Left cardiac atrium (tissue), 4 donors: ENCODE measurements around the gene PIGV. TPM values are rescaled to one million over a fixed set of nuclear protein-coding genes. Genes with fewer than 3 reads are reported as not detected.
"Not testable (repeated sequence)": the region's sequence is repeated elsewhere in the genome, so short reads cannot be mapped to it uniquely, and the experiment has no call there.

Experiments
- ATAC-seq, 2 donors: fragments of 200-7000 bp; cut with Tn5 transposase; one replicate each; pipeline ENCODE4 v1.9.1; 2020; ENCODE audit warnings: mild to moderate bottlenecking in 2 of 2, moderate library complexity in 2 of 2
- DNase-seq: peaks from one replicate; pipeline ENCODE4 v3.0.0-alpha.2; 2020
- intact Hi-C, 2 donors: fragments of 100-400 bp; cut with DNase I; formaldehyde crosslinking; loops; one replicate each; pipeline versions ENCODE4 v1.14.1 to v1.15.1; 2022 to 2023
- total RNA-seq, 2 donors: library from RNA; stranded (reverse); fragmentation: NEBNext Ultra II Directional; extraction: Animal tissue kit (Norgen Biotek cat#: 25700); gene quantifications; one replicate each; pipeline ENCODE4 v1.2.1, GENCODE V29; 2021
- donor health status: DM: no; HTN: yes; CAD: no.
- donor health status: DM: no; HTN: yes; CAD: no; lungs with severe emphysema.
- donor health status: DM: yes; HTN: yes; CAD: no.
- donor health status: Dilated cardiomyopathy.

Gene PIGV
- total RNA-seq, 2 donors from 2014 or later = 6.1 to 6.7 TPM

- no peak for DNase-seq
- no peak for ATAC-seq
- intact Hi-C loops = no loop called here
Observed at GRCh38 chr1:26824731-26825130, 37.0 kb downstream of the PIGV start.

GRCh38 chr1:26826261-26827105 lies 38.7 kb downstream of the PIGV start, which contains the start of gene ZDHHC18:
ZDHHC18 (plus strand) TSS chr1:26826688; CDS start chr1:26826805, 117 bp downstream.
- peak; percentile 82 to 92 for ATAC-seq
- peak; percentile 75 for DNase-seq
- intact Hi-C loops = no loop called here

DNA sequence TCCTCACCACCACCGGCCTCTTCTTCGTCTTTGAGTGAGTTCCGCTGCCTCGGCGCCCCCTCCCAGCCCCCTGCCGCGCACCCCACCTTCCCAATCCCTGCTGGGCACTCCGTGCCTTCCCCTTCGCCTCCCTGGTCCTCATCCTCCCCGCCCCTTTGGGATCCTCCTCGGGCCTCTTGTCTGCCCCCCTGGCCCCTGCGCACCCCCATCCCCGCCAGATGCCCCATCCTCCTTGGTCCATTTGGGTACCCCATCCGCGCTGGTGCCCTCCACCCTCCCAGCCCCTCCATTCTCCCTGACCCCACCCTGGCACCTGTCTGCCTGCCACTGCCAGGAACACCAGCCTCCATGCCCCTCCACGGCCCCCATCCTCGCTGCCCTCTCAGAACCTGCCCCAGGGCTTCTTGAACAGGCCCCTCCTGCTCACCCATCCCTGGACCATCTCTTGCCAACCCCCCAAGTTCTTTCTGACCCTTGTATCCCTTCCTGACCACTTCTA lies 39.4 kb downstream of the PIGV start:
- DNase-seq (no peak), ATAC-seq (peak in 1 of 2 donors; percentile 2)
- intact Hi-C loops = no loop called here

DNA sequence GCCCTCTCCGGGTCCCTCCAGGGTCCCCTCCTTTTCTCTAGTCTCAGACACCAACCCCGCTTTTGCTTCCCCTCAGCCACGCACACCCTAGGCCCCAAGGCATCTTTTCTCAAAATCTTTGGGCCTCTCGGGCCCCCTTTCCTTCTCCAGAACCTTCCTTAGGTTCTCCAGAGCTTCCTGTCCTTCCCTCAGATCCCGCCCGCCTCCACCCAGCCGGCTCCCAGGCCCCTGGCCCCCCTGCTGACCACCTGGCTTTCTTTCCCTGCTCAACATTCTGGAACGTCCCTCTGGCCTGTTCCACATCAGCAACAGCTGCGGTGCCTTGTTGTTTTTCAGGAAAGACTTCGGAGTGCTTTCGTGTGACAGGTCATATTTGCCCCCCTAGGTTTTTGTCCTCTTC lies 39.9 kb downstream of the PIGV start:
- intact Hi-C loops = no loop called here
- DNase-seq (no peak), ATAC-seq (peak in 1 of 2 donors; percentile 6)

- intact Hi-C loops = no loop called here
- peak; percentile 40 to 50 for ATAC-seq
- no peak for DNase-seq
Observed at GRCh38 chr1:26828411-26828991, 40.8 kb downstream of the PIGV start.

DNA sequence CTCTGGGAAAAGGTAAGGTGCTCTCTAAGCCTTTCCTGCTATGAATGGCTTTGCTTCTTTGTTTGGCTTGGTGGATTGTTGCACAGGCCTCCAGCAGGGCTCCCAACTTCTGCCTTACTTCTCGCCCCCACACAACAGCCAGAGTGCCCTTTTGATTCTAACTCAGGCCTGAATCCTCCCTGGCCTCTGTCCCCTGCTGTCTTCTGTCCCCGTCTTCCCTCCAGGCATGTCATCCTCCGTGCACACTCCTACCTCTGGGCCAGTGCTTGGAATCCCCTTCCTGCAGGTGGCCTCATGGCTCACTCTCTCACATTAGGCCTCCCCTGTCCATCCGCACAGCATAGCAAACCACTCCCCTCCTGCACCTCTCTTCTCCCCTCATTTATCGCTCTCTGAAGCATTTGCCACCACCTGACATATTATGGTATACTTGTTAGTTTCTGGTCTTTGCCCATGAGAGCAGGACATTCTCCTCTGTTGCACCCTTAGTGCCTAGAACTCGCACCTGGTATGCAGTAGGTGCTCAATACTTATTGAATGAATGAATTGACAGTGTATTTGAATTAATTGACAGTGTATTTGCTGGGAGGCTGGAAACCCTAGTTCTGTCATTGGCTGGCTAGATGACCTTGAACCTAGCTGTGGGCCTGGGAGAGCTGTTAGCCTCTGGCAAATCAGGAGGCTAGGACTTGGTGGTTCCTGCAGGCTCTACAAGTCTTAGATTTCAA lies 41.6 kb downstream of the PIGV start:
- DNase-seq (no peak), ATAC-seq (no peak)
- intact Hi-C loops = no loop called here

DNA sequence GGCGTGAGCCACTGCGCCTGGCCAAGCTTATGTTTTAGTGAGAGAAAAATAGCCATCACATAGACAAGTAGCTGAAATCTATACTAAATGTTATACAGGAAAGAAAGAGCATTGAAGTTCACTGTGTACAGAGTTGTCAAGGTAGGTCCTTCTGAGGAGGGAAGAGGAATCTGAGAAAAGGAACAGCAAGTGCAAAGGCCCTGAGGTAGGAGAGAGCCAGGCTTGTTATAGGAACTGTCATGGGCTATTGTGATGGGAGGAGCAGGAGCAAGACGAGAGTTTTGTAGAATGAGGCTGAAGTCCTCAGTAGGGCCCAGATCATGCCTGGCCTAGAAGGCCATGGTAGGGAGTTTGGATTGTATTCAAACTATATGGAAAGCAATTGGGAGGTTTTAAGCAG lies 43.3 kb downstream of the PIGV start:
- intact Hi-C loops = no loop called here
- DNase-seq (no peak), ATAC-seq (no peak)

DNA sequence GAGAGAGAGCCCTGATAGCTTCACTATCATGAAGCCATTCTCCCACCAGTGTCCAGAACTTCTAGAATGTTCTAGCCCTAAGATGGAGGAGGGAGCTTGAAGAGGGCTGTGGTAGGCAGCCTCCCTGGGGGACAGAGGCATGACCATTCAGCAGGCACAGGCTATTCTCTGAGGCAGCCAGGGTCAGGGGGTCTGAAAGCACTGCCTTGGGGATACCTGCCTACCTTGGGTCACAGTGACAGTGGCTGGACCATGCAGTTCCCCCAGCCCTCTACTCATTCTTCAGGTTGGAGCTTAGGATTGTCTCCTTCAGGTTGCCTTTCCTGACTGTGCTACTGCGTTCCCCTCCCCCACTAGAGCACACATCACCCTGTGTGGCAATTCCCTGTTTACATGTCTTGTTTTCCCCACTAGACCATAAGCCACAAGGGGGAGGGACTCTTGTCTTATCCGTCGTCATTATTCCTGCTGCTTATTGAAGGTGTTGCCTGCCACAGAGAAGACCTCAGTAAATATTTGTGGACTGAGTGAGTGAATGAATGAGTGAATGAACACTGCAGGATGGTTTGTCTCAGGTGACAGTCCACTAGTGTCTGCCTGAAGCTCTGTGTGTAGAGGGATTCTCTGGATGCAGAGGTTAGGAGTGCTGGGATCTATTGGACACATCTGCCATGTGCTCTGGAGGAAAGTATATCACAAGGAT lies 43.9 kb downstream of the PIGV start:
- DNase-seq = no peak
- ATAC-seq = no peak
- intact Hi-C loops = no loop called here

- ATAC-seq = no peak
- intact Hi-C loops = no loop called here
- DNase-seq = no peak
Observed at GRCh38 chr1:26832249-26832960, 44.7 kb downstream of the PIGV start.

DNA sequence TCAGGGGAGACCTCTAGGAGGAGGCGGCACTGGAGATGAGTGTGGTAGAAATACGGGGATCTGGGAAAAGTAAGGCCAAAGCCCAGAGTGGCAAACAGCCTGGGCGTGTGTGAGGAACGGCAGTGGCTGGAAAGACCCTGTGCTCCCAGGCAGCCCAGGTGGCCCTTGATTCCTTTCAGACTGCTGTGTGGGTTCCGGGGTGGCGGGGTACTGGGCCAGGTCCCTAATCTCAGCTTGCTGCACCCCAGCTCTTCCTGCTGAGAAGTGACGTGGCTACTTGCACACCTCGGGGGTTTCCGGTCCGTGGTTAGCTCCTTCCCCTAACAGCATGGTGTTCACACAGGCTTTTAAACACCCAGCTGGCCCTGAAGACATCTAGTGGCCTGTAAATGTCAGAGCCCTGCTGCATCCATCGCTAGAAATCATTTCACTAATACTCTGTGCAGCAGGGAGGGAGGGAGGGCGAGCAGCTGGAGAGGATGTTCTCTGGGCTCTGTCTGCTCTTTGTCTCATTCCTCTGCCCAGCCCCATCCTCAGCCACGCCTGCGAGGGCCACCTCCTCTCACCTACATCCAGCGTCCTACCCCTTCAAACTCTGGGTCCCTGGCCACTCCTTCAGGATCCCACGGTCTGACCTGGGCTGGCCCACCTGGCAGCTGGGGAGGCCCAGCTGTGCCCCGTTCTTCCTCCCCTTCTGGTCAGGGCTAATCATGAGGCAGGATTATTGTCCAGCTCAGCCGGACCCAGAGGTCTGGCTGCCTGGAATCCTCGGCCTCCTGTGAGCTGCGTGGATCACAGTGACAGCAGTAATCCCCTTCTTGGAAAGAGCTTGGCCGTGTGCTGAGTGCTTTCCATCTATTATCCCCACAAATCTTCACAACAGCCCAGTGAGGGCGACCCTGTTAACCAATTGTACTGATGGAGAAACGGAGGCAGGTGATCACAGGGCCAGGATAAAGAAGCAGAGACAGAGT lies 46.0 kb downstream of the PIGV start:
- intact Hi-C loops = no loop called here
- ATAC-seq = peak; percentile 27 to 73
- peak; percentile 44 for DNase-seq

DNA sequence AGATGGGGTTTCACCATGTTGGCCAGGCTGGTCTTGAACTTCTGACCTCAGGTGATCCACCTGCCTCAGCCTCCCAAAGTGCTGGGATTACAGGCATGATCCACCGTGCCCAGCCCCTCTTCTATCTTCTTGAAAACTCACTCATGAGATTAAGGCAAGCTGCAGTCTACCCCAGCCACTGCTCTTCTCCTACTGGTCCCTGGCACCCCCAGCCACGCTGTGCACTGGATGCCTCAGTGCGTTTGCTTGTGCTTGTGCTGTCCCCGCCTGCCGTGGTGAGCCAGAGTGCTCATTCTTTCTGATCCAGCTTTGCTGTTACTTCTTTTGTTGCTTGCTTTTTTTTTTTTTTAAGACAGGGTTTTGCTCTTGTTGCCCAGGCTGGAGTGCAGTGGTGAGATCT lies 49.9 kb downstream of the PIGV start:
- peak; percentile 4 for DNase-seq
- ATAC-seq, intact Hi-C loops: not testable (repeated sequence)

DNA sequence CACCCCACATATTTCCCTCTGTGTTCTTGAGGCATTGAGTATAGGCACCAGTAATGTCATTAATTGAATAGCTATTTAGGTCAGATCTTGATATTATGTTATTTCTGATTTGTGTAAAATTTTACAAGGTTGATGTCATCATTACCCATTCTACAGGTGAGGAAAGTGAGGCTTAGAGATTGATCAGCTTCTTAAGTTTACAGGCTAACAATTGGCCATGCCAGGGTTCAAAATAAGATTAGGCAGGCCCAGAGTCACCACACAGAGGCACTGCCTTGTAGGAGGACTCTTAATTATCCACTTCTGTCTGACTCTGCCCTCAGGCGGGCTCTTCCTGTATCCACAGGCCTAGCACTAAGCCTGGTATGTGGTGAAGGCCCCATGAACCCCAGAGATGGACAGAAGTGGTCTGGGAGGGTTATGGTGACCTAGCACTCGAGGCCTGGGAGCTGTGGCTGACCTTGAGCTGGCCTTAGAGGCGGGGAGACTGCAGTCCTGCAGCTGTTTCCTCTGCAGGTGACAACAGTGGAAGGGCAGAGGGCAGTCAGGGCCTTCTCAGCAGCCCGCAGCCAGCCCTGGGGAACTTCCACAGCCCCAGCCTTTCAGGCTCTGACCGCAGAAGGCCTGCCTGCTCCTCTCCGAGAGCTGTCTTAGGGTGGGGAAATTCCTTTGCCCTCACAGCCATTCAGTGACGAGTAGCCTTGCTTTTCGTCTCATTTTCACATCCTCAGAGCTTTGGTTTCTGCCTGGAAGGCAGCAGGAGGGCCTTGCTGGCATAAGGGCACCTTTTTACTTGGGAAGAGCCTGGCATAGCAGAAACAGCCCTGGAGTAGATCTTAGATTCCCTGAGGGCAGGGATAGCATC lies 51.0 kb downstream of the PIGV start:
- no peak for ATAC-seq
- intact Hi-C loops = no loop called here

GRCh38 chr1:26839339-26839722 lies 51.6 kb downstream of the PIGV start:
- DNase-seq (peak; percentile 11), ATAC-seq (no peak)
- intact Hi-C loops = no loop called here

More for the DNA sequence above, 51.0 kb downstream of the PIGV start:
- peak; percentile 14 for DNase-seq

GRCh38 chr1:26839779-26840178 lies 52.0 kb downstream of the PIGV start:
- ATAC-seq (no peak), DNase-seq (no peak)
- intact Hi-C loops = no loop called here

- ATAC-seq (no peak), DNase-seq (no peak)
- intact Hi-C loops = no loop called here
Observed at GRCh38 chr1:26844424-26845196, 56.9 kb downstream of the PIGV start.

- intact Hi-C loops, DNase-seq, ATAC-seq: not testable (repeated sequence)
Observed at GRCh38 chr1:26847826-26848225, 60.1 kb downstream of the PIGV start.
